HG02759 (cell line): Measurements from ENCODE around the gene NPDC1.
"Not testable (repeated sequence)": the region's sequence is repeated elsewhere in the genome, so short reads cannot be mapped to it uniquely, and the experiment has no call there.

Source experiments
- ATAC-seq: cut with Tn5 transposase; IDR thresholded peaks from one replicate; pipeline ENCODE4 v1.9.1; 2021; ENCODE audit warnings: mild to moderate bottlenecking, moderate library complexity; ENCODE audit not compliant: unreplicated experiment

NPDC1 gene

GRCh38 chr9:137075275-137075775 is 29.3 kb upstream of the NPDC1 start:
- ATAC-seq: no peak

- no peak for ATAC-seq
These were observed 28.8 kb upstream of the NPDC1 start for GRCh38 chr9:137074657-137075274.

- no peak for ATAC-seq
These were observed 28.0 kb upstream of the NPDC1 start for GRCh38 chr9:137073992-137074399.

GRCh38 chr9:137071282-137071681 is 25.3 kb upstream of the NPDC1 start:
- ATAC-seq: no peak

GRCh38 chr9:137070906-137071275 is 24.9 kb upstream of the NPDC1 start:
- ATAC-seq: peak; percentile 20

GRCh38 chr9:137070201-137070905 is 24.4 kb upstream of the NPDC1 start, which contains the start of gene SAPCD2:
SAPCD2 (minus strand) TSS chr9:137070557; CDS start chr9:137070460, 97 bp downstream.
- ATAC-seq: peak; percentile 80

GRCh38 chr9:137069508-137070091 is 23.6 kb upstream of the NPDC1 start:
- peak; percentile 16 for ATAC-seq

- no peak for ATAC-seq
These were observed 22.8 kb upstream of the NPDC1 start for GRCh38 chr9:137068539-137069507.

GRCh38 chr9:137067860-137068538 is 22.0 kb upstream of the NPDC1 start:
- peak; percentile 37 for ATAC-seq

GRCh38 chr9:137066096-137066861 is 20.3 kb upstream of the NPDC1 start:
- no peak for ATAC-seq

- ATAC-seq: no peak
These were observed 19.5 kb upstream of the NPDC1 start for GRCh38 chr9:137065336-137065967.

- no peak for ATAC-seq
These were observed 18.8 kb upstream of the NPDC1 start for GRCh38 chr9:137064880-137065164.

- ATAC-seq: no peak
These were observed 18.3 kb upstream of the NPDC1 start for GRCh38 chr9:137064027-137064879.

GRCh38 chr9:137063311-137064026 is 17.5 kb upstream of the NPDC1 start:
- no peak for ATAC-seq

- not testable (repeated sequence) for ATAC-seq
These were observed 16.8 kb upstream of the NPDC1 start for GRCh38 chr9:137062798-137063197.

- ATAC-seq: no peak
These were observed 16.4 kb upstream of the NPDC1 start for GRCh38 chr9:137062384-137062783.

GRCh38 chr9:137058521-137059234 is 12.7 kb upstream of the NPDC1 start:
- no peak for ATAC-seq
